Parathyroid adenoma (tissue), 2 donors: ENCODE results near the gene CRISP3.

Experiments used
- H2AFZ ChIP-seq: fragments of 300-600 bp; sonication (generic); one replicate; pipeline ENCODE4 v1.7.0; 2017; ENCODE audit warnings: antibody characterized with exemption, mild to moderate bottlenecking
- H3K27ac ChIP-seq: fragments of 300-600 bp; sonication (generic); one replicate; pipeline ENCODE4 v1.7.0; 2017
- H3K27me3 ChIP-seq: fragments of 300-600 bp; sonication (generic); one replicate; pipeline ENCODE4 v1.7.0; 2017; ENCODE audit warnings: low read length; ENCODE audit not compliant: control insufficient read depth, insufficient read depth
- H3K36me3 ChIP-seq: fragments of 300-600 bp; sonication (generic); one replicate; pipeline ENCODE4 v1.7.0; 2017; ENCODE audit warnings: low read length; ENCODE audit not compliant: control insufficient read depth, insufficient read depth
- H3K4me1 ChIP-seq: fragments of 300-600 bp; sonication (generic); one replicate; pipeline ENCODE4 v1.7.0; 2017; ENCODE audit warnings: control low read depth
- H3K4me2 ChIP-seq: fragments of 300-600 bp; sonication (generic); one replicate; pipeline ENCODE4 v1.7.0; 2017; ENCODE audit warnings: low read length
- H3K4me3 ChIP-seq: fragments of 300-600 bp; sonication (generic); one replicate; pipeline ENCODE4 v1.7.0; 2017; ENCODE audit warnings: low read depth, low read length
- H3K79me2 ChIP-seq: fragments of 300-600 bp; sonication (generic); one replicate; pipeline ENCODE4 v1.7.0; 2017; ENCODE audit warnings: control low read depth
- H3K9ac ChIP-seq: fragments of 300-600 bp; sonication (generic); one replicate; pipeline ENCODE4 v1.7.0; 2017; ENCODE audit warnings: mild to moderate bottlenecking
- H3K9me3 ChIP-seq: fragments of 300-600 bp; sonication (generic); one replicate; pipeline ENCODE4 v1.7.0; 2017; ENCODE audit warnings: low read length; ENCODE audit not compliant: control insufficient read depth
- TF ChIP-seq, protein P1 (sequence below): fragments of 300-600 bp; sonication (generic); IDR thresholded peaks from one replicate; pipeline ENCODE4 v1.7.0; 2017; ENCODE audit warnings: antibody characterized with exemption, mild to moderate bottlenecking
- donor health status: primary hyperparathyroidism.

The CRISP3 gene

GRCh38 chr6:49764571-49765236, 20.5 kb upstream of the CRISP3 start:
- no peak overlapping the region for H3K9ac ChIP-seq
- H3K36me3 ChIP-seq, result no peaks in the 10 kb centered on the region
- H3K79me2 ChIP-seq, result no peaks in the 10 kb centered on the region
- H3K4me1 ChIP-seq, result no peaks in the 10 kb centered on the region
- no peak overlapping the region for H2AFZ ChIP-seq
- no peaks in the 10 kb centered on the region for H3K27me3 ChIP-seq
- TF ChIP-seq, protein P1, sequence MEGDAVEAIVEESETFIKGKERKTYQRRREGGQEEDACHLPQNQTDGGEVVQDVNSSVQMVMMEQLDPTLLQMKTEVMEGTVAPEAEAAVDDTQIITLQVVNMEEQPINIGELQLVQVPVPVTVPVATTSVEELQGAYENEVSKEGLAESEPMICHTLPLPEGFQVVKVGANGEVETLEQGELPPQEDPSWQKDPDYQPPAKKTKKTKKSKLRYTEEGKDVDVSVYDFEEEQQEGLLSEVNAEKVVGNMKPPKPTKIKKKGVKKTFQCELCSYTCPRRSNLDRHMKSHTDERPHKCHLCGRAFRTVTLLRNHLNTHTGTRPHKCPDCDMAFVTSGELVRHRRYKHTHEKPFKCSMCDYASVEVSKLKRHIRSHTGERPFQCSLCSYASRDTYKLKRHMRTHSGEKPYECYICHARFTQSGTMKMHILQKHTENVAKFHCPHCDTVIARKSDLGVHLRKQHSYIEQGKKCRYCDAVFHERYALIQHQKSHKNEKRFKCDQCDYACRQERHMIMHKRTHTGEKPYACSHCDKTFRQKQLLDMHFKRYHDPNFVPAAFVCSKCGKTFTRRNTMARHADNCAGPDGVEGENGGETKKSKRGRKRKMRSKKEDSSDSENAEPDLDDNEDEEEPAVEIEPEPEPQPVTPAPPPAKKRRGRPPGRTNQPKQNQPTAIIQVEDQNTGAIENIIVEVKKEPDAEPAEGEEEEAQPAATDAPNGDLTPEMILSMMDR, result no peak
- H3K4me2 ChIP-seq, result no peak overlapping the region
- H3K27ac ChIP-seq, result no peak overlapping the region
- no peaks in the 10 kb centered on the region for H3K9me3 ChIP-seq
- H3K4me3 ChIP-seq, result no peak overlapping the region

DNA sequence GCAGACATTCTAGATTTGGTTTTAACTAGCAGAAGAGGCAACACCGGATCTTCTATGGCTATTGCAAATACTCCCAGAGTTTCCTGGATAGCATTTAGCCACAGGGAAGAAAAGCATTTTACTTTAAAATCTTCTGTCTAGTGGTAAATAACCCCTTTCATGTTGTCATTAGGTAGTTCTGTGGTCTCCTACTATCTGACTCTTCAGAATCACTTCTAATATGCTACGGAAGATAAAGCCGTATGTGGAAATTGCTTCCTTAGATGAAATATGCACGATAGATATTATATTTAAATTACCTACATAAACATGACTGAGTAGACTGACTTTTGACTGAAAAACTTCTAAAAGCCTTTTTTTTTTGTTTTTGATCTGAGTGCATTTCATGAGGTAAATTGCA, 759 bp downstream of the CRISP3 start:
- Histone ChIP-seq H3K27me3 (no peaks in the 10 kb centered on the region), H2AFZ (no peak overlapping the region), H3K9ac (no peak overlapping the region), H3K79me2 (no peaks in the 10 kb centered on the region), H3K9me3 (no peaks in the 10 kb centered on the region), H3K4me3 (no peak overlapping the region), H3K4me1 (no peaks in the 10 kb centered on the region), H3K36me3 (no peaks in the 10 kb centered on the region), H3K27ac (no peak overlapping the region), H3K4me2 (no peak overlapping the region)
- TF ChIP-seq, protein P1, result no peak

- Histone ChIP-seq H3K4me2 (no peak overlapping the region), H3K9ac (no peak overlapping the region), H3K79me2 (no peaks in the 10 kb centered on the region), H3K27ac (no peak overlapping the region), H3K36me3 (no peaks in the 10 kb centered on the region), H3K4me3 (no peak overlapping the region), H3K9me3 (no peaks in the 10 kb centered on the region), H2AFZ (no peak overlapping the region), H3K27me3 (no peaks in the 10 kb centered on the region), H3K4me1 (no peaks in the 10 kb centered on the region)
- TF ChIP-seq, protein P1, result no peak
Observed at GRCh38 chr6:49739423-49739822, 4.8 kb downstream of the CRISP3 start.

GRCh38 chr6:49736017-49736508, 8.1 kb downstream of the CRISP3 start:
- H3K9ac ChIP-seq, result no peak overlapping the region
- no peaks in the 10 kb centered on the region for H3K79me2 ChIP-seq
- H3K4me1 ChIP-seq, result no peaks in the 10 kb centered on the region
- H3K4me3 ChIP-seq, result no peak overlapping the region
- no peak overlapping the region for H2AFZ ChIP-seq
- H3K27ac ChIP-seq, result no peak overlapping the region
- H3K36me3 ChIP-seq, result no peaks in the 10 kb centered on the region
- no peak overlapping the region for H3K4me2 ChIP-seq
- H3K9me3 ChIP-seq, result no peaks in the 10 kb centered on the region
- no peaks in the 10 kb centered on the region for H3K27me3 ChIP-seq
- TF ChIP-seq, protein P1, result no peak

- Histone ChIP-seq H3K9ac (no peak overlapping the region), H3K4me1 (no peaks in the 10 kb centered on the region), H3K36me3 (no peaks in the 10 kb centered on the region), H3K27me3 (no peaks in the 10 kb centered on the region), H3K4me3 (no peak overlapping the region), H3K9me3 (no peaks in the 10 kb centered on the region), H3K79me2 (no peaks in the 10 kb centered on the region), H2AFZ (no peak overlapping the region), H3K27ac (no peak overlapping the region), H3K4me2 (no peak overlapping the region)
- TF ChIP-seq, protein P1, result no peak
Observed at GRCh38 chr6:49733680-49734079, 10.5 kb downstream of the CRISP3 start.
